HCT116 (cell line): Measurements from ENCODE around the gene GAPT. TPM values are rescaled to one million over a fixed set of nuclear protein-coding genes. Genes with fewer than 3 reads are reported as not detected.

Experiments used
- ATAC-seq: fragments of 200-7000 bp; cut with Tn5 transposase; 2 replicates; pipeline ENCODE4 v1.9.1; 2020; ENCODE audit warnings: mild to moderate bottlenecking, moderate library complexity
- BruUV-seq: library from RNA; stranded (reverse); fragments of 400-500 nt; replicated peaks from 2 replicates; lab custom pipeline; 2021; lab: Mats Ljungman, UMichigan
- CTCF ChIA-PET: fragments of 300-600 bp; sonication (Branson Sonifier 250); formaldehyde crosslinking; loops from one replicate; lab custom pipeline; 2021; ENCODE audit warnings: antibody characterized with exemption; lab: Charles Lee
- POLR2A ChIA-PET: fragments of 300-600, 350-600 bp; sonication (Branson Sonifier 250); formaldehyde crosslinking; loops from one replicate; lab custom pipeline; 2021; ENCODE audit warnings: antibody characterized with exemption; lab: Charles Lee
- RAD21 ChIA-PET, 2 experiments: fragments of 300-600 bp; sonication (Branson Sonifier 250); formaldehyde crosslinking; loops; one replicate each; lab custom pipeline; 2023; ENCODE audit warnings: low total read pairs in 2 of 2; ENCODE audit not compliant: uncharacterized antibody in 2 of 2, unreplicated experiment in 2 of 2, low non-redundant PET in 1 of 2; lab: Charles Lee
- DNase-seq: peaks from one replicate; pipeline ENCODE4 v3.0.0-alpha.2; 2010; ENCODE audit warnings: low read depth, low spot score
- H2AFZ ChIP-seq: fragments of 200-600 bp; shearing (Covaris generic), sonication (generic); 2 replicates; pipeline ENCODE4 v1.6.1; 2017; ENCODE audit warnings: low read depth, mixed run types, mixed read lengths, antibody characterized with exemption, low read length; ENCODE audit not compliant: poor library complexity, severe bottlenecking
- H3K27ac ChIP-seq: 2 replicates; pipeline ENCODE4 v1.5.1; 2012; ENCODE audit warnings: low read depth, low read length
- H3K27me3 ChIP-seq: fragments of 200-600 bp; sonication (generic); 2 replicates; pipeline ENCODE4 v1.6.1; 2016; ENCODE audit warnings: mixed run types, low read length, mixed read lengths; ENCODE audit not compliant: insufficient read depth
- H3K36me3 ChIP-seq, 2 experiments: fragments of 200-500 bp in 1 of 2; fragments of 200-600 bp in 1 of 2; sonication (Bioruptor generic) in 1 of 2; sonication (generic) in 1 of 2; 2 replicates each; pipeline versions ENCODE4 v1.5.1 to v1.6.1; 2014 to 2016; ENCODE audit warnings: low read length in 2 of 2, inconsistent platforms in 1 of 2, mixed read lengths in 1 of 2, mixed run types in 1 of 2; ENCODE audit not compliant: insufficient read depth in 2 of 2, control insufficient read depth in 1 of 2
- H3K4me1 ChIP-seq, 2 experiments: fragments of 200-600 bp in 1 of 2; sonication (generic) in 1 of 2; 2 replicates each; pipeline versions ENCODE4 v1.5.1 to v1.6.1; 2012 to 2017; ENCODE audit warnings: low read length in 2 of 2, inconsistent platforms in 1 of 2, mild to moderate bottlenecking in 1 of 2, mixed read lengths in 1 of 2, mixed run types in 1 of 2, moderate library complexity in 1 of 2; ENCODE audit not compliant: insufficient read depth in 2 of 2, control insufficient read depth in 1 of 2
- H3K4me2 ChIP-seq: fragments of 200-600 bp; sonication (generic); 2 replicates; pipeline ENCODE4 v1.6.1; 2017; ENCODE audit warnings: mixed run types, low read length, mixed read lengths
- H3K4me3 ChIP-seq, 2 experiments: fragments of 200-600 bp in 1 of 2; sonication (generic) in 1 of 2; replicated peaks in 1 of 2; 2 replicates each; pipeline ENCODE4 v1.5.1; 2011 to 2016; ENCODE audit warnings: low read length in 2 of 2, control low read depth in 1 of 2, low read depth in 1 of 2, mild to moderate bottlenecking in 1 of 2, mixed read lengths in 1 of 2, mixed run types in 1 of 2
- H3K79me2 ChIP-seq: fragments of 200-600 bp; sonication (generic); 2 replicates; pipeline ENCODE4 v1.6.1; 2017; ENCODE audit warnings: mild to moderate bottlenecking, mixed run types, low read length, moderate library complexity, mixed read lengths; ENCODE audit not compliant: insufficient read depth
- H3K9ac ChIP-seq: fragments of 200-600 bp; sonication (generic); 2 replicates; pipeline ENCODE4 v1.6.1; 2016; ENCODE audit warnings: low read length, mixed read lengths
- H3K9me2 ChIP-seq: fragments of 200-600 bp; sonication (generic), shearing (Covaris generic); 2 replicates; pipeline ENCODE4 v1.6.1; 2017; ENCODE audit warnings: mixed run types, mild to moderate bottlenecking, moderate library complexity; ENCODE audit not compliant: insufficient read depth
- H3K9me3 ChIP-seq, 2 experiments: fragments of 200-500 bp in 1 of 2; fragments of 200-600 bp in 1 of 2; sonication (Bioruptor generic) in 1 of 2; sonication (generic) in 1 of 2; 2 replicates each; pipeline ENCODE4 v1.6.1; 2014 to 2017; ENCODE audit warnings: low read length in 2 of 2, mixed read lengths in 2 of 2, inconsistent platforms in 1 of 2, low read depth in 1 of 2, mild to moderate bottlenecking in 1 of 2, mixed run types in 1 of 2, moderate library complexity in 1 of 2; ENCODE audit not compliant: control insufficient read depth in 1 of 2, insufficient read depth in 1 of 2
- H4K20me1 ChIP-seq: fragments of 200-600 bp; sonication (generic), shearing (Covaris generic); 2 replicates; pipeline ENCODE4 v1.6.1; 2017; ENCODE audit warnings: mixed run types, mild to moderate bottlenecking, moderate library complexity; ENCODE audit not compliant: insufficient read depth
- CBX3 ChIP-seq: IDR thresholded peaks from 2 replicates; pipeline ENCODE4 v1.6.1; 2012; ENCODE audit warnings: low read depth
- CEBPB ChIP-seq: IDR thresholded peaks from 2 replicates; pipeline ENCODE4 v1.6.1; 2012; ENCODE audit warnings: low read depth
- CTCF ChIP-seq, 3 experiments: fragments of 200-600 bp in 1 of 3; sonication (generic) in 1 of 3; IDR thresholded peaks in 2 of 3; conservative IDR thresholded peaks in 1 of 3; 2 replicates each; pipeline ENCODE4 v1.5.1; 2012 to 2017; ENCODE audit warnings: low read depth in 2 of 3, low read length in 2 of 3, antibody characterized with exemption in 1 of 3, borderline replicate concordance in 1 of 3, control low read depth in 1 of 3, mild to moderate bottlenecking in 1 of 3, mixed read lengths in 1 of 3, mixed run types in 1 of 3, moderate library complexity in 1 of 3; ENCODE audit not compliant: insufficient read depth in 1 of 3
- EGR1 ChIP-seq: IDR thresholded peaks from 2 replicates; pipeline ENCODE4 v1.6.1; 2012; ENCODE audit warnings: low read depth
- ELF1 ChIP-seq: IDR thresholded peaks from 2 replicates; pipeline ENCODE4 v1.6.1; 2012; ENCODE audit warnings: low read depth, borderline replicate concordance
- EZH2 ChIP-seq: fragments of 200-600 bp; sonication (generic); IDR thresholded peaks from 2 replicates; pipeline ENCODE4 v1.6.1; 2017; ENCODE audit warnings: antibody characterized with exemption, mixed run types
- FOSL1 ChIP-seq: IDR thresholded peaks from 2 replicates; pipeline ENCODE4 v1.6.1; 2012; ENCODE audit warnings: low read depth
- JUND ChIP-seq: IDR thresholded peaks from 2 replicates; pipeline ENCODE4 v1.6.1; 2012
- POLR2A ChIP-seq: IDR thresholded peaks from 2 replicates; pipeline ENCODE4 v1.7.0; 2011; ENCODE audit warnings: borderline replicate concordance; ENCODE audit not compliant: insufficient read depth, insufficient read length; ENCODE audit errors: extremely low read depth
- POLR2AphosphoS5 ChIP-seq: IDR thresholded peaks from 2 replicates; pipeline ENCODE4 v1.6.1; 2011; ENCODE audit warnings: mild to moderate bottlenecking, low read depth, low read length, moderate library complexity
- RAD21 ChIP-seq: IDR thresholded peaks from 2 replicates; pipeline ENCODE4 v1.6.1; 2012; ENCODE audit warnings: low read depth, mild to moderate bottlenecking
- REST ChIP-seq: IDR thresholded peaks from 2 replicates; pipeline ENCODE4 v1.6.1; 2012; ENCODE audit warnings: low read depth
- SRF ChIP-seq: IDR thresholded peaks from 2 replicates; pipeline ENCODE4 v1.6.1; 2012; ENCODE audit warnings: low read depth
- ZFX ChIP-seq: fragments of 450-650 bp; IDR thresholded peaks from 2 replicates; pipeline ENCODE4 v1.6.1; 2017
- ZNF274 ChIP-seq: fragments of 200-500 bp; sonication (Bioruptor generic); IDR thresholded peaks from 2 replicates; pipeline ENCODE4 v1.6.1; 2014; ENCODE audit warnings: mild to moderate bottlenecking, low read depth, low read length, inconsistent platforms
- intact Hi-C: fragments of 100-400 bp; cut with micrococcal nuclease; formaldehyde crosslinking; loops from 2 replicates; pipeline ENCODE4 v1.10.0; 2022
- total RNA-seq: library from RNA; stranded (reverse); gene quantifications from one replicate; pipeline ENCODE4 v1.2.1, GENCODE V29; 2021; ENCODE audit not compliant: unreplicated experiment

GAPT gene
- total RNA-seq, 1 experiment from 2014 or later = not detected

DNA sequence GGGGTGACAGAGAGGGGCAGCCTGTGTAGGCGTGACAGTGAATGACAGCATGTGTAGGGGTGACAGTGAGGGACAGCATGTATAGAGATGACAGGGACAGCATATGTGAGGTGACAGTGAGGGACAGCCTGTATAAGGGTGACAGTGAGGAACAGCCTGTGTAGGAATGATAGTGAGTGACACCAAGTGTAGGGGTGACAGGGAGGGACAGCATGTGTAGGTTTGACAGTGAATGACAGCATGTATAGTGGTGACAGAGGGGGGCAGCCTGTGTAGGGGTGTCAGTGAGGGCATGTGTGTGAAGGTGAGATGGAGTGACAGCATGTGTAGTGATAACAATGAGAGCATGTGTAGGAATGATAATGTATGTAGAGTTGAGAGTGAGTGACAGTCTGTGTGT, 8.7 kb upstream of the GAPT start:
- intact Hi-C loops = no loop called here

More for the DNA sequence above, 8.7 kb upstream of the GAPT start:
- DNase-seq (no peak), ATAC-seq (no peak)
- RAD21 ChIA-PET = no interaction called here
- no peaks in the 10 kb centered on the region for H3K79me2 ChIP-seq
- peaks cover 0 to 4% of the 10 kb centered on the region in 2 experiments; a peak in 1 of 4 replicates for H3K9me3 ChIP-seq
- H3K9ac ChIP-seq = no peak overlapping the region
- H3K27me3 ChIP-seq = 0 out of 2 replicates have a peak, but pooled peaks cover 4% of the 10 kb centered on the region
- H2AFZ ChIP-seq = no peak overlapping the region
- H3K27ac ChIP-seq = no peak overlapping the region
- H3K4me3 ChIP-seq = no peak overlapping the region
- no peak overlapping the region for H3K4me2 ChIP-seq
- no peaks in the 10 kb centered on the region for H3K4me1 ChIP-seq
- no TSS peak for BruUV-seq
- H3K36me3 ChIP-seq = no peaks in the 10 kb centered on the region
- CTCF ChIA-PET = no interaction called here
- POLR2A ChIA-PET = no interaction called here
- no peak for TF ChIP-seq CTCF (IDR thresholded peaks at IDR 0.05 in 2 of 3, conservative IDR thresholded peaks at IDR 0.05 in 1 of 3; ENCODE audit: borderline replicate concordance in 1 of 3, insufficient read depth in 1 of 3, low read depth in 2 of 3, low read length in 2 of 3)
- TF ChIP-seq ZFX = no peak
- no peak for TF ChIP-seq JUND
- TF ChIP-seq POLR2A = no peak
- TF ChIP-seq FOSL1 = no peak
- no peak for TF ChIP-seq CBX3
- no peak for TF ChIP-seq ZNF274
- no peak for TF ChIP-seq EZH2
- no peak for TF ChIP-seq RAD21
- no peak for TF ChIP-seq SRF
- TF ChIP-seq REST = no peak
- no peak for TF ChIP-seq CEBPB
- TF ChIP-seq POLR2AphosphoS5 = no peak
- no peak for TF ChIP-seq EGR1
- TF ChIP-seq ELF1 = no peak
- no peaks in the 10 kb centered on the region for H3K9me2 ChIP-seq
- no peaks in the 10 kb centered on the region for H4K20me1 ChIP-seq
